Testis (tissue), 3 donors: Measurements from ENCODE around the gene PPP1R27. TPM values are rescaled to one million over a fixed set of nuclear protein-coding genes. Genes with fewer than 3 reads are reported as not detected.
A peak's percentile ranks its signal among the peaks of the same experiment; 100 is the strongest.

Experiments used
- DNase-seq: peaks from one replicate; pipeline ENCODE4 v3.0.0-alpha.2; 2019
- H3K27ac ChIP-seq, 2 donors: fragments of 200-600 bp; sonication (generic); one replicate each; pipeline ENCODE4 v1.5.1; 2019
- H3K27me3 ChIP-seq: fragments of 200-600 bp; sonication (generic); one replicate; pipeline ENCODE4 v1.5.1; 2019
- H3K36me3 ChIP-seq: fragments of 200-600 bp; sonication (generic); one replicate; pipeline ENCODE4 v1.5.1; 2017; ENCODE audit warnings: low read depth; ENCODE audit errors: missing control alignments
- H3K4me1 ChIP-seq: fragments of 200-600 bp; sonication (generic); one replicate; pipeline ENCODE4 v1.5.1; 2019
- H3K4me3 ChIP-seq, 2 donors: fragments of 200-600 bp; sonication (generic); one replicate each; pipeline ENCODE4 v1.5.1; 2017 to 2019
- H3K9me3 ChIP-seq: fragments of 200-600 bp; sonication (generic); one replicate; pipeline ENCODE4 v1.5.1; 2017
- POLR2A ChIP-seq: fragments of 450-650 bp; IDR thresholded peaks from one replicate; pipeline ENCODE4 v1.6.1; 2017; ENCODE audit warnings: antibody characterized with exemption, mild to moderate bottlenecking, moderate library complexity
- WGBS, 2 donors: methylation state at CpG; one replicate each; pipeline ENCODE4 v1.1.5; 2018; 5-methylcytosine and 5-hydroxymethylcytosine counted together
- intact Hi-C: fragments of 100-400 bp; cut with DNase I; formaldehyde crosslinking; loops from one replicate; pipeline ENCODE4 v1.15.1; 2023; ENCODE audit warnings: low total_unique reads
- polyA plus RNA-seq: library from polyadenylated mRNA; stranded (reverse); fragments of 350-450 nt; fragmentation: Illumina TruSeq; extraction: RNeasy Lipid Tissue Mini Kit (QIAGEN cat#74804); gene quantifications from one replicate; pipeline ENCODE4 v1.2.3, GENCODE V29; 2014; ENCODE audit warnings: low read depth, low replicate concordance; ENCODE audit not compliant: insufficient read depth
- total RNA-seq, 2 donors: library from RNA; depleted of rRNA; stranded (reverse); fragments of >200 nt; gene quantifications; one replicate each; pipeline ENCODE4 v1.2.3, GENCODE V29; 2016
- TF ChIP-seq, protein P1 (sequence below), 3 experiments: fragments of 450-650 bp in 2 of 3; fragments of 200-600 bp in 1 of 3; sonication (generic) in 1 of 3; IDR thresholded peaks; one replicate each; pipeline ENCODE4 v1.5.1; 2016 to 2019; ENCODE audit warnings: antibody characterized with exemption in 3 of 3, mild to moderate bottlenecking in 2 of 3, moderate library complexity in 1 of 3

The PPP1R27 gene
- total and polyA plus RNA-seq, 3 donors from 2014 or later = 1.6 to 7.5 (median 1.9) TPM

- Histone ChIP-seq H3K4me1 (peaks cover 27% of the 10 kb centered on the region), H3K27me3 (no peaks in the 10 kb centered on the region), H3K27ac (peak overlapping the region; percentile 91 to 94), H3K36me3 (no peaks in the 10 kb centered on the region), H3K4me3 (peak overlapping the region; percentile 74 to 87), H3K9me3 (no peaks in the 10 kb centered on the region)
- TF ChIP-seq, protein P1, sequence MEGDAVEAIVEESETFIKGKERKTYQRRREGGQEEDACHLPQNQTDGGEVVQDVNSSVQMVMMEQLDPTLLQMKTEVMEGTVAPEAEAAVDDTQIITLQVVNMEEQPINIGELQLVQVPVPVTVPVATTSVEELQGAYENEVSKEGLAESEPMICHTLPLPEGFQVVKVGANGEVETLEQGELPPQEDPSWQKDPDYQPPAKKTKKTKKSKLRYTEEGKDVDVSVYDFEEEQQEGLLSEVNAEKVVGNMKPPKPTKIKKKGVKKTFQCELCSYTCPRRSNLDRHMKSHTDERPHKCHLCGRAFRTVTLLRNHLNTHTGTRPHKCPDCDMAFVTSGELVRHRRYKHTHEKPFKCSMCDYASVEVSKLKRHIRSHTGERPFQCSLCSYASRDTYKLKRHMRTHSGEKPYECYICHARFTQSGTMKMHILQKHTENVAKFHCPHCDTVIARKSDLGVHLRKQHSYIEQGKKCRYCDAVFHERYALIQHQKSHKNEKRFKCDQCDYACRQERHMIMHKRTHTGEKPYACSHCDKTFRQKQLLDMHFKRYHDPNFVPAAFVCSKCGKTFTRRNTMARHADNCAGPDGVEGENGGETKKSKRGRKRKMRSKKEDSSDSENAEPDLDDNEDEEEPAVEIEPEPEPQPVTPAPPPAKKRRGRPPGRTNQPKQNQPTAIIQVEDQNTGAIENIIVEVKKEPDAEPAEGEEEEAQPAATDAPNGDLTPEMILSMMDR (IDR thresholded peaks at IDR 0.05) = peak in 2 of 3 experiments; percentile 5 to 39
- peak; percentile 96 for TF ChIP-seq POLR2A
- WGBS, 2 donors = 0% methylated on average over 13 to 41 of the region's 74 CpGs
- intact Hi-C loops = no loop called here
- peak; percentile 99 for DNase-seq
These were observed 26.1 kb upstream of the PPP1R27 start for GRCh38 chr17:81860756-81861568.

- whole genome bisulfite sequencing, 2 donors = 0 to 1% methylated on average over 2 to 91 of the region's 95 CpGs
- H3K4me3 ChIP-seq = peak within 1 kb of the TSS; percentile 92 to 98
- no peaks in the 10 kb centered on the region for H3K9me3 ChIP-seq
- DNase-seq = no peak
- H3K4me1 ChIP-seq = peaks cover 24% of the 10 kb centered on the region
- TF ChIP-seq POLR2A = peak; percentile 36
- TF ChIP-seq, protein P1 (IDR thresholded peaks at IDR 0.05) = peak in 1 of 3 experiments; percentile 42
- H3K36me3 ChIP-seq = no peaks in the 10 kb centered on the region
- no peaks in the 10 kb centered on the region for H3K27me3 ChIP-seq
- intact Hi-C loops = no loop called here
- H3K27ac ChIP-seq = peak within 1 kb of the TSS; percentile 91 to 94
These were observed 25.3 kb upstream of the PPP1R27 start, which contains the start of gene P4HB for GRCh38 chr17:81859906-81860755. Gene P4HB, minus strand, starts transcription at chr17:81860535. Its CDS starts 64 bp downstream, at chr17:81860471.

- Histone ChIP-seq H3K27me3 (no peaks in the 10 kb centered on the region), H3K4me3 (peak overlapping the region; percentile 92 to 98), H3K36me3 (no peaks in the 10 kb centered on the region), H3K27ac (peak overlapping the region; percentile 71 to 91), H3K9me3 (no peaks in the 10 kb centered on the region), H3K4me1 (peaks cover 24% of the 10 kb centered on the region)
- intact Hi-C loops = no loop called here
- DNase-seq = no peak
- no peak for TF ChIP-seq POLR2A
- TF ChIP-seq, protein P1 (IDR thresholded peaks at IDR 0.05) = no peak
- 51 to 53% methylated on average over 23 of the region's 23 CpGs for WGBS, 2 donors
These were observed 24.4 kb upstream of the PPP1R27 start for GRCh38 chr17:81858967-81859905.

DNA sequence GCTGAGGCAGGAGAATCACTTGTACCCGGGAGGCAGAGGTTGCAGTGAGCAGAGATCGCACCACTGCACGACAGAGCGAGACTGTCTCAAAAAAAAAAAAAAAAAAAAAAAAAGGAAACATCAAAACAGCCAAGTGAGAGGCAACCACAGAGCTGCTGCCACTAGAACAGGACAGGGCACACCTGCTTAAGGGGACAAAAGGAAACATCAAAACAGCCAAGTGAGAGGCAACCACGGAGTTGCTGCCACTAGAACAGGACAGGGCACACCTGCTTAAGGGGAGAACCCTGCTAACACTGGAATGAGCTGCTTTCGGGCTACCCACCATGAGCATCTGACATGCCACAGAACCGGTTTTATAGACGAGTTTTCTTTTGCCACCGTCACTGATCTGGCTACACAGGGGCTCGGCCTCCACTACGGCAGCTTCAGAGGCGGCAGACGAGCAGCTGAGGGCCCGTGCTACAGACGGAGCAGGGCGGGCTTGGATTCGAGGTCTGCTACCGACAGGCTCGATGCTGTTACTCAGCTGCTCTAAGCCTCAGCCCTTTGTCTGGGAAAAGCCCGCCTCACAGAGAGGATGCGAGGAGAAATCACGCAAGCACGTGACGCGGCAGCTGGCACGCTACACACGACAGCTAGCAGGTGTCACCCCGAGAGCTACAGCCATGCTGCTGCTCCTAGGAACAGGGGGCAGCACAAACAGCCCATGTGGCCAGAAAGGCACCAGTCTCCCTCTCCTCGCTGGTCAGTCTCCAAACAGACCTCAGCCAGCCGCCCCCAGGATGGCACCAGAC lies 23.5 kb upstream of the PPP1R27 start:
- 82 to 89% methylated on average over 25 to 30 of the region's 30 CpGs for WGBS, 2 donors

More for the DNA sequence above, 23.5 kb upstream of the PPP1R27 start:
- Histone ChIP-seq H3K36me3 (no peaks in the 10 kb centered on the region), H3K4me3 (no peak overlapping the region), H3K9me3 (no peaks in the 10 kb centered on the region), H3K27ac (no peak overlapping the region), H3K4me1 (peaks cover 24% of the 10 kb centered on the region), H3K27me3 (no peaks in the 10 kb centered on the region)
- DNase-seq = no peak
- intact Hi-C loops = no loop called here
- TF ChIP-seq, protein P1 (IDR thresholded peaks at IDR 0.05) = no peak
- TF ChIP-seq POLR2A = no peak
